Renal pelvis (tissue), 4 donors: ENCODE data around the gene ACOT11. TPM values are rescaled to one million over a fixed set of nuclear protein-coding genes. Genes with fewer than 3 reads are reported as not detected.
"Not testable (repeated sequence)": the region's sequence is repeated elsewhere in the genome, so short reads cannot be mapped to it uniquely, and the experiment has no call there.

Experiments
- DNase-seq: peaks from one replicate; pipeline ENCODE4 v3.0.0-alpha.2; 2013
- polyA plus RNA-seq, 3 donors: library from polyadenylated mRNA; unstranded; fragments of 120-200 nt; gene quantifications; one replicate each; pipeline ENCODE4 v1.2.1, GENCODE V29; 2013; ENCODE audit not compliant: insufficient read length in 3 of 3

Gene ACOT11
- polyA plus RNA-seq, 3 donors, result 14.2 to 20.2 (median 16.0) TPM

GRCh38 chr1:54607821-54608565, 60.0 kb downstream of the ACOT11 start:
- DNase-seq, result no peak

- DNase-seq, result no peak
Observed at GRCh38 chr1:54608566-54609230, 60.7 kb downstream of the ACOT11 start.

- no peak for DNase-seq
Observed at GRCh38 chr1:54609301-54609921, 61.4 kb downstream of the ACOT11 start.

GRCh38 chr1:54610048-54610447, 62.0 kb downstream of the ACOT11 start:
- no peak for DNase-seq

- DNase-seq, result no peak
Observed at GRCh38 chr1:54610601-54611580, 62.9 kb downstream of the ACOT11 start.

- no peak for DNase-seq
Observed at GRCh38 chr1:54611621-54612020, 63.6 kb downstream of the ACOT11 start.

GRCh38 chr1:54614024-54614423, 66.0 kb downstream of the ACOT11 start:
- no peak for DNase-seq

GRCh38 chr1:54614563-54614962, 66.5 kb downstream of the ACOT11 start:
- no peak for DNase-seq

GRCh38 chr1:54615531-54616279, 67.7 kb downstream of the ACOT11 start:
- no peak for DNase-seq

GRCh38 chr1:54619749-54620148, 71.7 kb downstream of the ACOT11 start:
- DNase-seq, result no peak

- no peak for DNase-seq
Observed at GRCh38 chr1:54623216-54624007, 75.4 kb downstream of the ACOT11 start, which contains the start of gene FAM151A. TSS of gene FAM151A (minus strand) at chr1:54623525. CDS start at chr1:54623395, 130 bp downstream.

- DNase-seq, result no peak
Observed at GRCh38 chr1:54624466-54625464, 76.7 kb downstream of the ACOT11 start.

- DNase-seq, result no peak
Observed at GRCh38 chr1:54627196-54627595, 79.2 kb downstream of the ACOT11 start.

GRCh38 chr1:54635804-54636203, 87.8 kb downstream of the ACOT11 start:
- not testable (repeated sequence) for DNase-seq

- DNase-seq, result not testable (repeated sequence)
Observed at GRCh38 chr1:54636461-54637446, 88.7 kb downstream of the ACOT11 start.

GRCh38 chr1:54640361-54640760, 92.3 kb downstream of the ACOT11 start:
- DNase-seq, result no peak
